WI38 (cell line): Measurements from ENCODE around the gene KIT.

ENCODE experiments used
- H3K4me3 ChIP-seq: 2 replicates; pipeline ENCODE4 v1.5.1; 2011; ENCODE audit warnings: low read depth, mild to moderate bottlenecking, control low read depth, low read length
- CTCF ChIP-seq: IDR thresholded peaks from 2 replicates; pipeline ENCODE4 v1.5.1; 2012; ENCODE audit warnings: low read depth, mild to moderate bottlenecking, control low read depth, low read length

KIT gene

GRCh38 chr4:54745031-54745770, 87.4 kb downstream of the KIT start:
- TF ChIP-seq CTCF = no peak
- H3K4me3 ChIP-seq = no peak overlapping the region

DNA sequence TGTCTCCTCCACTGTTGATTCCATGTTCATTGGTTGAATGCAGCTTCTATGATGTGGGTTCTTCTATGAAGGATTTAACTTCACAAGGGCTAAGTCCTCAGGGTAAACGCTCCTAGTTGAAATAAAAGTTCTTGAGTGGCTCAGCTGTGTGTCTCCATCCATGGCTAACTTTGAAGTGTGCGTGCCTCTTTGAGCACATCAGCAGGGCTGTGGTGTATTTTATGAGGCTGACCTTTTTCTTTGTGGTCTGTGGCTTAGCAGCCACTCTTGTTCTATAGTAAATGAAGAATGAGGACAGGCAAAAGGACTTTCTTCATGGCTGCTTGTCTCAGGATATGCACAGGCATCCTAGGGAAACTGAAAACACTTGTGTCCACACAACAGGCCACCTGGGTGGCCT, 88.5 kb downstream of the KIT start:
- no peak overlapping the region for H3K4me3 ChIP-seq
- no peak for TF ChIP-seq CTCF

DNA sequence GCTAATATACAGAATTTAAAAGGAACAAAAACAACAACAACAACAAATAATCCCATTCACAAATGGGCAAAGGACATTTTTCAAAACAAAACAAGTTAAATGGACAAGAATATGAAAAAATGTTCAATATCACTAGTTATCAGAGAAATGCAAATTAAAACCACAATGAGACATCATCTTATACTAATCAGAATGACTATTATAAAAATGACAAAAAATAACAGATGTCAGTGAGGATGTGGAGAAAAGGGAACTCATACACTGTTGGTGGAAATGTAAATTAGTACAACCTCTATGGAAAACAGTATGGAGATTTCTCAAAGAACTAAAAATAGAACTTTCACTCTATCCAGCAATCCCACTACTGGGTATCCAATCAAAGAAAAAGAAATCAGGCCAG, 92.6 kb downstream of the KIT start:
- TF ChIP-seq CTCF = no peak

GRCh38 chr4:54754394-54754793, 96.6 kb downstream of the KIT start:
- TF ChIP-seq CTCF = no peak
- H3K4me3 ChIP-seq = no peak overlapping the region

More for the DNA sequence above, 92.6 kb downstream of the KIT start:
- no peak overlapping the region for H3K4me3 ChIP-seq

DNA sequence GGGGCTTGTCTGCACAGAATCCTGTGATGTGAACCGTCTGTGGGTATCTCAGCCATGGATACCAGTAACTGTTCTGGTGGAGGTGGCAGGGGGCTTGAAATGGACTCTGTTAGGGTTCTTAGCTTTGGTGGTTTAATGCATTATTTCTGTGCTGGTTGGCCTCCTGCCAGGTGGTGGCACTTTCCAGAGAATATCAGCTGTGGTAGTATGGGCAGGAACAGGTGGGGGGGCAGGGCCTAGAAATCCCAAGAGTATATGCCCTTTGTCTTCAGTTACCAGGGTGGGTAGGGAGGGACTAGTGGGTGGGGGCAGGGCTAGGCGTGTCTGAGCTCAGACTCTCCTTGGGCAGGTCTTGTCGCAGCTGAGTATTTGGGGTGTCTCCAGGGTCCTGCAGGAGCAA, 106.7 kb downstream of the KIT start:
- no peak overlapping the region for H3K4me3 ChIP-seq
- no peak for TF ChIP-seq CTCF

- no peak overlapping the region for H3K4me3 ChIP-seq
- TF ChIP-seq CTCF = no peak
These were observed 109.6 kb downstream of the KIT start for GRCh38 chr4:54767376-54767775.

DNA sequence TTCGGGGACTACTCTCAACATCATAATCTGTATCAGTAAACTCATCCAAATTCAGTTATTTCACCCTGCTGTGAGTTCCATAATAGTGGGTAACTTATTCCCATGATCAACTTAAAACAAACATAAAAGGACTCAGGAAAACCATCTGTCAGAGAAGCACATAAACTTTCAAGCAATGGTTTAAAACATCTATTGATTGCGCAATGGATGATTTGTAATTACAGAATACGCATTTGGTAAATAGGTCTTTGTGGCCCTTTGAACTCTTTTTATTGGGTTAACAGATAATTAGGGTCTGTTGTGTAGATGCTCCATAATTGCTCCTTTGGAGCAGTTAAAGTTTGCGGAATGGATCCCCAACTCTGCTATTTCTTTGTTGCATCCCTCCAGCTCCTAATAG, 115.3 kb downstream of the KIT start:
- no peak overlapping the region for H3K4me3 ChIP-seq
- no peak for TF ChIP-seq CTCF
